Effector CD4-positive, alpha-beta T cell (primary cell): ENCODE data around the gene ACOXL.

Experiments used
- DNase-seq: peaks from one replicate; pipeline ENCODE4 v3.0.0-alpha.2; 2020

Gene ACOXL

DNA sequence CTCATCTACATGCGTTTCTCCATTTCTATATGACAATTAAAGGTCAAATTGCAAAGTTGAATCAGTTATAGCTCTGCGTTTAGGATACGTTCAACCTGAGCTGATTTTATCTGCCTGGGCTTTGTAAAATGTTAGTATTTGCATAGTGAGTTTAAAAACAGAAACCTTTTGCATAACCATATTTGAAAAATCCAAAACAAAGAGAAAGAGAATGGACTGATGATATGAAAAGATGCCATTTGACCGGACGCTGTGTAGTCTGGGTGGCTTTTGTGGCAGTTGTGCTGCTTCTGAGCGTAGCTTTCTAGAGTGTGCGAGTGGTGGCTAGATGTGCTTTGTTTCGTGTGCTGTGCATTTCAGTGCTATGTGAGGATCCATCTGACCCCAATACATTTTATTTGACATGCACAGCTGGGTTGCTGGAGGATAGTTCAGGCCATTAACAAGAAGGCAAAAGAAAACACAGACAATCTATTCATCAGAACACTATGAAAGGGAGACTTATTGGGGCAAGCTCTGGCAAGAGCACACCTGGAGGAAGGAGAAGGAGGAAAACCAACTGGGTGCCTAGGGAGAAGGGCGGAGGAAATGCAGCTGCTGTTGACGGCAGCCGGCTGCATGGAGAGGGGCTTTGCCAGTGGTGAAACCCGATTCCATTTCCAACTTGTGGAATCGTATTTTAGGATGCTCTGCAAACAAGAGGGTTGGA is 126.8 kb downstream of the ACOXL start:
- no peak for DNase-seq

GRCh38 chr2:110860630-110861029 is 128.3 kb downstream of the ACOXL start:
- no peak for DNase-seq

- no peak for DNase-seq
Observed at GRCh38 chr2:110861616-110862260, 129.4 kb downstream of the ACOXL start.

GRCh38 chr2:110863726-110864125 is 131.4 kb downstream of the ACOXL start:
- no peak for DNase-seq

GRCh38 chr2:110864176-110864575 is 131.8 kb downstream of the ACOXL start:
- no peak for DNase-seq

DNA sequence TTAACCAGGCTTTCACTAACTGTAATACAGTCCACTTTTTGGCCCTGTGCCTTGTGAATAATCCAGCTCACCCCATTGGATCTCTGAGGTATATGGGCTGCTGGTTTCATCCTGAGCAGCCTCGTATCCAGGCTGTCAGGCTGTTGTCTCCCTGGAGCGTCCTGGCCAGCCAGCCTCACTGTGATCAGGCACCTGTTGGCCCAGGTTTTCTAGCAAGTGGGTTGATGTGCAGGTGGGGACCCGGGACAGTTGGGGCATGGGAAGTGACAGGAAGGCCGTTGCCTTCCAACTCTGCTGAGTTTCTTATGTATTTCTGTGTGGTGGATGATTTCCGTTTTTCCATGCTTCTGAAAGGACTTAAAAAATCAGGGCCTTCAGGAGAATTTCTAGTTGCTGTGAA is 132.4 kb downstream of the ACOXL start:
- no peak for DNase-seq

- no peak for DNase-seq
Observed at GRCh38 chr2:110865188-110865587, 132.8 kb downstream of the ACOXL start.

GRCh38 chr2:110866045-110866444 is 133.7 kb downstream of the ACOXL start:
- DNase-seq: no peak

DNA sequence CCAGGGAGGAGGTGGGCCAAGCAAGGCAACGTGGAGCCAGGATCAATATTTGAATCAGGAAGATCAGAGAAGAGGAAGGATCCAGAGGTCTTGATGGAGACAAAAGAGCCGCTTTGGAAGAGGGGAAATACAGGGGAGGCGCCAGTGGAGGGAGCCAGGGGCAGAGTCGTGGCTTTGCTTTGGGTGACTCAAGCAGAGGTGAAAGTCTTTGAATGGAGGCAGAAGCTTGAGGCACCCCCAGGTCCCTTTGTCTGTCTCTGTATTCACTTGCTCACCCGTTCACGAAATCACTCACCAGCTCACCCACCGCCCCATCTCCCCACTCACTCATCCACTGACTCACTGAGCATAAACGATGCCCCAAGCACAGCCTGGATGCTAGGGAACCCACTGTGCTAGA is 134.1 kb downstream of the ACOXL start:
- DNase-seq: no peak

GRCh38 chr2:110867078-110867477 is 134.7 kb downstream of the ACOXL start:
- DNase-seq: no peak

DNA sequence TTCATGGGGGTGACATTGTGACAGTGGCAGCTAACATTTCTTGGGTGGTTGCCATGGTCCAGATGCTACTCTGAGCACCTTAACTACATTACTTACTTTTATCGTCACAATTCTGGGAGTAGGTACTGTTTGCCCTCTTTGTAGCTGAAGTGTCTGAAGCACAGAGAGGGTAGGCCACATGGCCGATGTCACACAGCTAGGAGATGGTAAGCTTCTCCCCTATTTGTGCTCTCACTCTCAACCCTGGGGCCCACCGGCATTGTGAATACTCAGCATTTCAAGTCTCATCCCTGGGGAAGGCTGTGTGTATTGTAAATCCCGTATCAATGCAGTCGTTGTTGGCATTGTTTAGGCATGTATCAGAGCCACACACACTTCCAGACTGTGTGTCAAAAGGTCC is 136.6 kb downstream of the ACOXL start:
- DNase-seq: no peak

DNA sequence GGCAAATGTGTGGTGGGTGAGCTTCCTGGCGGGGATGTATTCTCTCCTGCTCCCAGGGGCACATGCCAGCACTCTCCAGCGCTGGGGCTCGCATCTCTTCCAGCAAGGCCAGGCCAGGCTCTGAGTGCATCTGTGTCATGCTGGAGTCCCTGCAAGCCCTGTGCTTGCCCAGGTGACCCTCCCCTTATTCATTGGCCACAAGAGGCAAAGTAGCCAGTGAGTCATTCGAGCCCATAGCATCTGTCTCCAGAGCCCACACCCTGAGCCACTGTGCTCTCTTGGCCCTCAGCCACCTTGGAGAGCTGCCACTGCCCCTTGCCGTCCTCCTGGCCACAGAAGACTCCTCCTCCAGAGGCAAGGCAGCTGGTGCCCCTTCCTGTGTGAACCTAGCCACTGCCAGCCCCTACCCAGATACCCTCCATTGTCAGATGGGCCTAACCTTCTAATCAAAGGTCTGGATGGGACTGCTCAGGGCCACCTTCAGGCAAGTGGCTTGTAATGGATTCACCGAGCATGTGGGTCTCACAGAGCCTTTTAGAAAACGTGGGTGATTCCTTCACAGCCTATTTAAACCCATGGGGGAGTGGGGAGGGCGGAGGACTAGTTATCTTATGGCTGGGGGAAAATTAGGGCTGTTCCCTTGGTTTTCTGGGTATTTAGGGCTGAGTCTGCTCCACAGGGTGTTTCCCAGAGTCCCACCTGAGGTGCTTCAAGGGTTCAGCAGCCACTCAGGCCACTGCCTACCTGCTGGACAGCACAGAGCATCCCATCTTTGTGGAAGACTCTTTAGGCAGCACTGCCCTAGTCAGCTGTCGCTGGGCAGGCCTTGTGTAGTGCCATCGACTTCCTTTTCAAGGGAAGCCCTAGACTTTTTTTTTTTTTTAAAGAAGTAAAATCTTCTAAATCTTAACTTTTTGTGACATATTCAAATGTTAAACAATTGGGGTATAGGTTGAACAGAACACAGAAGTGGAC is 137.4 kb downstream of the ACOXL start:
- no peak for DNase-seq

DNA sequence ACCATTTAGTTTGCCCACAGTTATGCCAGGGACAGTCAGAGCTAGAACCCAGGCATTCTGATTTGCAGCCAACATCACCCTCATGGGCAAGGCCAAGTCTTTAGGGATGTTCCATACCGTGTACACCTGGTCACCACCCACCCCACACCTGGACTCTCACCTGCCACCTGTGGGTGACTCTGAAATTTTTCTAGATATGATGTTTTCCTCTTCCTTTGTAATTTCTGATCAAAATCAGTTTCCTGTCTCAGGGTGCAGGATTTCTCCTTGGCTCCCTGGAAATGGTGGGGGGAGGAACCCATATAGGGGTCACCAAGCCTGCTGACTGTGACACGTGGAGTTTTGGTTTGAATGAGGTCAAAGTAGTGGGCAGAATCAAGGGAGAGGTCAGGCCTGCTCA is 138.2 kb downstream of the ACOXL start:
- no peak for DNase-seq

DNA sequence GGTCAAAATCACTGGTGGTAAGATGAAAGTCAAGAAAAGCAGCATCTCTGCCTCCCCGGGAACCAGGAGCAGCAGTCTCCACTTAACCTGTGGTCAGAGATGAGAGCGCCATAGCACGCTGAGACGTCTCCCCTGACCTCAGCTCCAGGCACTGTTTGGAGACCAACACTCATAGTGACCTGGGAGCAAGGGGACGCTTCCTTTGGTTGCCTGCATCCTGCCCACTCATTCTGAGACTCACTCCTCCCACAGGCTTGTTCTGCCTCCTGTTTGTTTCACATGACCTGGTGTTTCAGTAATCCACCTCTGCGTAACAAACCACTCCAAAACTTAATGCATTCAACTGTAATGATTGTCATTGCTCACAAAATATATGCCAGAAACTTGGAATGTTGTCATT is 139.3 kb downstream of the ACOXL start:
- no peak for DNase-seq

DNA sequence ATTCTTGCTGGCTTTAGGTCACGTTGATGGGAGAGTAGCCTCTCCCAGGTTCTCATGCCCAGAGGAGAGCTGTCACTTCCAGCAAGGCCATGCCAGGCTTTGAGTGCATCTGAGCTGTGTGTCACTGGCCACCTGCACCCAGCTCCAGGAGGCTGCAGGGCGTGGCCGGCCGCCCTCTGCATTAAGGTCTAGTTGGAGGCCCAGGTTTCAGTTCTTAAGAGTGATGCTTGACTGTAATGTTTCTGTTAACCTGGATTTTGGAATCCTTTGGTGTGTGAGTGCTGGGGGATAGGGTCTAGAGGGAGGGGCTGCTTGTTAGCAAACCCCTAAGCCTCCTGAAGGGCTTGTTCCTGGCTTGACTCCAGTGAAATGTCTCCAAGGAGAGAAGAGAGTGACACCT is 140.1 kb downstream of the ACOXL start:
- no peak for DNase-seq

- no peak for DNase-seq
Observed at GRCh38 chr2:110873056-110873502, 140.7 kb downstream of the ACOXL start.

DNA sequence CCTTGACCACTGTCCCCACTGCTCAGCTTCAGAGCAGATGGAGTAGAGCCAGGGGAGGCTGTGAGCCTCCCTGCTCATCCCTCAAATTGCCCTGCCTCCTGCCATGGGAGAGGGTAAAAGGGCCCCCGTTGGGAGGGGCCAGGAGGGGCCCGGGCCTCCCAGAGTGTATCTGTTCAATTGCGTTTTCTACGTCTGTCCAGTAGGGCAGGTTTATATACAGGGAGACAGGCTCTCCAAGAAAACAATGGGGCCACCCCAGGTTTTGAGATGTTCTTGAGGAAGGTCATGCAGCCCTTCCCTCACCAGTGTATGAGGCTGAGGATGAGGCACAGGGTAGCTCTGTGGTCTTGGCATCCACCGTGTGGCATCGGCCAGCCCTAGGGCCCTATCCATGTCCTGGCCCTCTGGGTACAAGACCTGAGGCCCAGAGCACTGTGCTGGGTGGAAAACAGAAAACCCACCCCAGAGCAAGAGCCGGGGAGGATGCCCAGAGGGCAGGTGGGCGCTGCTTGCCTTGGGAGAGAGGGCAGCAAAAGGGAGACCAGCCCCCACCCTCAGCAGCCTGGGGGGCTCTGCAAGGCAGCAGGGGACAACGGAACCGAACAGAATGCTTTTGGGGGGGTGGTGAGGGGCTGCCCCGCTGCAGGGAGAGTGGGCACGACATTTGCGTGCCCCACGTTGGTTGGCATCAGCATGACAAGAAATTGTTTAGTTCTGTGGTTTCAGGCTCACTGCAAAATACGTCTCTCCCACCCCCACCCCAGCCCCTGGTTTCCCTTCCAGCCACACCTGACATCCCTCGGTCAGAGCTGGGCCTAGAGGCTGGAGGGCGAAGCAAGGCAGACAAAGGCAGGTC is 141.5 kb downstream of the ACOXL start:
- no peak for DNase-seq

DNA sequence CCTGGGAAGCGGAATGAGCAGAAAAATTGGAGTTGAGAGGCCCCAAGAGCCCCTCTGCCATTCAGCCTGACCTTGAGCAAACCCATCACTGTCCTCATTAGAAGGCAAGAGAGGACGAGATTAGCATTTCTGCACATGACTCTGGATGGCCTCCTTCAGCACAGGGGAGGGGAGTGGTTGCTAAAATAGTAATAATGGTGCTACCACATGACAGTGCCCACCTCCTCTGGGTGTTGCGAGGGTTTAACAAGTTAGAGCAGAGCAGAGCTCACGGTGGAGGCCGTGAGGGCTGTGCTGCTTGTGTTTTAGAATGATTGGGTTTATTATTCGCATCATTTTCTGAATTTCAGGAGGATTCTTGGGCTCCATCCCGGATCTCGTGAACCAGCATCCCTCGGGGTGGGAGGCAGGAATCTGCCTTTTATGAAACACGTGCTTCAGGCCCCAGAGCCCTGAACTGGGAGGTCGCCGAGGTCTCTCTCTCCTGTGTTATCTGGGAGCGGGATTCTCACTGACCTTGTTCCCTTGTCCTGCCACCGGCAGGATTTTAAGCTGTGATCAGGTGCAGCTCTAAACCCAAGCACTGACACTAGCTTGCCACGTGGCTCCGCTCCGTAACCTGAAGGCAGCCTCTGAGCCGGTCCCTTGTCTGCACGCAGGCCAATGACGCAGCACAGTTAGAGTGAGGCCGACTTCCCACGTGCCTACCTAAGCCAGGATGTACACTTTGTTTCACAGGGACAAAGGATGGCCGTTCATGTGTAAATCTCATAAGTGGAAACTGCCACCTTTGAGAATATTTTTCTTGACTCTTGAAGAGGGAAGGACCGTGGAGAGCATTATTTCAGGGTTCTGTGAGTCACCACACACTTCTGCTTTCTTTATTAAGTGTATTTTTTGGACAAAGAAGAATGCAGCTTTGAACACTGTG is 142.3 kb downstream of the ACOXL start:
- no peak for DNase-seq

GRCh38 chr2:110875384-110875725 is 143.0 kb downstream of the ACOXL start:
- no peak for DNase-seq

DNA sequence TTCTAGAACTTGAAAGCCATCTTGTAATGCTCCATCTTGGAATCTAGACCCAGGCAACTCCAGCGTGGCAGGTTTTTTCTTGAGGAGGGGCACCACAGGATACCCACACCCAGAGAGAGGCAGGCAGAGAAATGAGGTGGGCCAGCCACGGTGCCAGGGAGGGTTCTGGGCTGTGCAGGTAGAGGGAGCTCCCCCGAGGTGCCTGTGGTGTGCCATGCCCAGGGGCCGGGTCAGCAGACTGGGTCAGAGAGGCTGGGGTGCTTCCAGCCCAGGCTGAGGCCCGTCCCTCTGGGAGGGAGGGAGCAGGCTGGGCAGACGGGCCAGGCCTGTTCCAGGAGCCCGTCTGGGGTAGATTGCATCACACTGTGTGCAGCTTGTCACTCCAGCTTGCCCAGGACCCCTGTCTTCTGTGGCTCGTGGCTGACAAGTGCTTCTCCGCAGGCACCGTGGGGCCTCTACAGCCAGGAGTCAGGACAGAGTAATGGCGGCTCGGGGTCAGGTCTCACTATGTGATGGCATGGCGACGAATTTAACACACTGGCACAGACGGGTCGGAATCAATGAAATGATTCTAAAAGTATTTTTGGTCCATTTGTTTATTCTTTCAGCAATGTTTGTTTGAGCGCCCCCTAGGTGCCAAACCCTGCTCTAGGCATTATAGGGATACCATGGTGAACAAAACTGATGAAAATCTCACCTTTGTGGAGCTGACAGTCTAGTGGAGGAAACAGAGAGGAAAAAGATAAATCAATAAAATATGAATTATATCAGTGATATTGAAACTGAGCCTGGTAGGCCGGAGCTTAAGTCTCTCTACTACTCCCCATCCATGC is 144.0 kb downstream of the ACOXL start:
- no peak for DNase-seq
